Measurements from ENCODE around the gene CCDC74B.
"Not testable (repeated sequence)": the region's sequence is repeated elsewhere in the genome, so short reads cannot be mapped to it uniquely, and the experiment has no call there.

GRCh38 chr2:130157354-130157753, 12.4 kb upstream of the CCDC74B start:
- not testable (repeated sequence) for TF ChIP-seq BHLHE40 (IDR thresholded peaks at IDR 0.05; ENCODE audit: borderline replicate concordance); TARDBP (IDR thresholded peaks at IDR 0.05); FOXK2 (IDR thresholded peaks at IDR 0.05); FOXA1 (IDR thresholded peaks at IDR 0.05); FOXM1 (IDR thresholded peaks at IDR 0.05; ENCODE audit: borderline replicate concordance); ARNT (IDR thresholded peaks at IDR 0.05)
